Neural crest cell (in vitro differentiated cells): ENCODE results near the gene LCT. TPM values are rescaled to one million over a fixed set of nuclear protein-coding genes. Genes with fewer than 3 reads are reported as not detected.

ENCODE experiments used
- DNase-seq: peaks from one replicate; pipeline ENCODE4 v3.0.0; 2021; ENCODE audit warnings: low read depth, mixed read lengths, low spot score
- H3K27ac Mint-ChIP-seq: one replicate; pipeline ENCODE4 v1.8.0; 2021; ENCODE audit warnings: mild to moderate bottlenecking, mixed read lengths; ENCODE audit not compliant: unreplicated experiment
- H3K27me3 Mint-ChIP-seq: 2 replicates; pipeline ENCODE4 v1.8.0; 2021; ENCODE audit warnings: low read depth, mild to moderate bottlenecking, mixed read lengths
- H3K36me3 Mint-ChIP-seq: 2 replicates; pipeline ENCODE4 v1.8.0; 2021; ENCODE audit warnings: low read depth, mild to moderate bottlenecking, mixed read lengths
- H3K4me1 Mint-ChIP-seq: 2 replicates; pipeline ENCODE4 v1.8.0; 2021; ENCODE audit warnings: mixed read lengths
- H3K4me3 Mint-ChIP-seq: one replicate; pipeline ENCODE4 v1.8.0; 2021; ENCODE audit warnings: mild to moderate bottlenecking, mixed read lengths
- H3K9me3 Mint-ChIP-seq: 2 replicates; pipeline ENCODE4 v1.8.0; 2021; ENCODE audit warnings: mixed read lengths
- total RNA-seq: library from RNA; stranded (reverse); gene quantifications from 2 replicates; pipeline ENCODE4 v1.2.1, GENCODE V29; 2021
- TF ChIP-seq, protein P1 (sequence below): fragments of 200-600 bp; sonication (generic); conservative IDR thresholded peaks from 2 replicates; pipeline ENCODE4 v1.5.0; 2021; ENCODE audit warnings: antibody characterized with exemption, mild to moderate bottlenecking

Gene LCT
- total RNA-seq, 1 donor from 2014 or later = 0.19 TPM

DNA sequence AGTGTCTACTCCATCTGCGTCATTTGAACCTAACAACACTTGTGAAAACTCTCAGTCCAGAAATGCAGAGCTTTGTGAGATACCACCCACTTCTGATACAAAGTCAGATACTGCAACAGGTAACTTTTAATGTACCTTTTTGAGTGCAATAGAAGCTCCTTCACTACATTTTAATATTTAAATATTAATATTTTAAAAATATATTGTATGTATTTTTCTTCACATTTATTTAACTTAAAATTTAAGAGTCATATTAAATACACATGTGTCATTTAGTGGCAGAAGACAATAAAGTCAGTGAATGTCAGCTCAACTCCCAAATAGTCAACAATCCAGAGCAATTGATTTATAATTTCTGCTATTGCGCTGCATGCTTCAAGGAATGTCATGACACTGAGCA, 81.4 kb downstream of the LCT start:
- Mint-ChIP-seq H3K27ac (no peak overlapping the region), H3K9me3 (peaks cover 7% of the 10 kb centered on the region), H3K4me3 (no peak overlapping the region), H3K27me3 (no peaks in the 10 kb centered on the region), H3K4me1 (no peaks in the 10 kb centered on the region), H3K36me3 (peaks cover 43% of the 10 kb centered on the region)
- TF ChIP-seq, protein P1, sequence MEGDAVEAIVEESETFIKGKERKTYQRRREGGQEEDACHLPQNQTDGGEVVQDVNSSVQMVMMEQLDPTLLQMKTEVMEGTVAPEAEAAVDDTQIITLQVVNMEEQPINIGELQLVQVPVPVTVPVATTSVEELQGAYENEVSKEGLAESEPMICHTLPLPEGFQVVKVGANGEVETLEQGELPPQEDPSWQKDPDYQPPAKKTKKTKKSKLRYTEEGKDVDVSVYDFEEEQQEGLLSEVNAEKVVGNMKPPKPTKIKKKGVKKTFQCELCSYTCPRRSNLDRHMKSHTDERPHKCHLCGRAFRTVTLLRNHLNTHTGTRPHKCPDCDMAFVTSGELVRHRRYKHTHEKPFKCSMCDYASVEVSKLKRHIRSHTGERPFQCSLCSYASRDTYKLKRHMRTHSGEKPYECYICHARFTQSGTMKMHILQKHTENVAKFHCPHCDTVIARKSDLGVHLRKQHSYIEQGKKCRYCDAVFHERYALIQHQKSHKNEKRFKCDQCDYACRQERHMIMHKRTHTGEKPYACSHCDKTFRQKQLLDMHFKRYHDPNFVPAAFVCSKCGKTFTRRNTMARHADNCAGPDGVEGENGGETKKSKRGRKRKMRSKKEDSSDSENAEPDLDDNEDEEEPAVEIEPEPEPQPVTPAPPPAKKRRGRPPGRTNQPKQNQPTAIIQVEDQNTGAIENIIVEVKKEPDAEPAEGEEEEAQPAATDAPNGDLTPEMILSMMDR = no peak
- DNase-seq = no peak

GRCh38 chr2:135745545-135745944, 91.4 kb downstream of the LCT start:
- TF ChIP-seq, protein P1 = no peak
- peaks cover 3% of the 10 kb centered on the region for H3K9me3 Mint-ChIP-seq
- peaks cover 9% of the 10 kb centered on the region for H3K36me3 Mint-ChIP-seq
- no peak overlapping the region for H3K27ac Mint-ChIP-seq
- peaks cover 27% of the 10 kb centered on the region for H3K4me1 Mint-ChIP-seq
- DNase-seq = no peak
- H3K27me3 Mint-ChIP-seq = no peaks in the 10 kb centered on the region
- peak overlapping the region; percentile 66 for H3K4me3 Mint-ChIP-seq

- TF ChIP-seq, protein P1 = peak; percentile 30
- Mint-ChIP-seq H3K27me3 (no peaks in the 10 kb centered on the region), H3K36me3 (peaks cover 8% of the 10 kb centered on the region), H3K4me3 (peak overlapping the region; percentile 84), H3K4me1 (peaks cover 27% of the 10 kb centered on the region), H3K9me3 (peaks cover 3% of the 10 kb centered on the region), H3K27ac (no peak overlapping the region)
- no peak for DNase-seq
Measured at GRCh38 chr2:135744760-135745314, 92.1 kb downstream of the LCT start.

DNA sequence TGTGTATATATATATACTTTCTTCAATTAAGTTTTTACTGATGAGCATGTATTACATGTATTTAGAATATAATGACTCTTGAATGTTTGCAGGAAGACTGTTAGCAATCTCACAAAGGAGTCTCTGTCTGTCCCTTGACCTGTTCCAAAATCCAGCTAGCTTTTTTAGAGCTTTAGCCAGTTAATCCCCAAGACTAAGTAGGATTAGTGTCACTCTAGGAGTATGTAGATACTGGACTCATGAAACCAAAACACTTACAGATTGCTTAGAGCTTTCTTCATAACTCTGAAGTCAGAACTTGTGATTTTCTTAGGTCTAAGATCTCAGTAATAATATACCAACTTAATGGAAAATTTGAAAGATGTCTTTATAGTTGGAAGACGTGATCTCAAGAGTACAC, 93.1 kb downstream of the LCT start:
- Mint-ChIP-seq H3K4me3 (peak overlapping the region; percentile 84), H3K27me3 (no peaks in the 10 kb centered on the region), H3K27ac (peak overlapping the region; percentile 52), H3K4me1 (peaks cover 27% of the 10 kb centered on the region), H3K36me3 (peaks cover 3% of the 10 kb centered on the region), H3K9me3 (peaks cover 3% of the 10 kb centered on the region)
- DNase-seq = no peak
- TF ChIP-seq, protein P1 = no peak

- Mint-ChIP-seq H3K4me3 (peak overlapping the region; percentile 96), H3K9me3 (peaks cover 3% of the 10 kb centered on the region), H3K27ac (peak overlapping the region; percentile 100), H3K36me3 (peaks cover 3% of the 10 kb centered on the region), H3K4me1 (peaks cover 27% of the 10 kb centered on the region), H3K27me3 (no peaks in the 10 kb centered on the region)
- DNase-seq = peak; percentile 43
- TF ChIP-seq, protein P1 = no peak
Measured at GRCh38 chr2:135742325-135742757, 94.6 kb downstream of the LCT start.
